HG03175 (cell line): ENCODE data around the gene SCAANT1.

ENCODE experiments used
- ATAC-seq: cut with Tn5 transposase; IDR thresholded peaks from one replicate; pipeline ENCODE4 v1.9.1; 2021; ENCODE audit warnings: mild to moderate bottlenecking, moderate library complexity; ENCODE audit not compliant: unreplicated experiment

Gene SCAANT1

GRCh38 chr3:63911873-63912767 lies at the start of gene SCAANT1:
TSS of gene SCAANT1 (minus strand) at chr3:63912383.
- peak; percentile 79 for ATAC-seq

- peak; percentile 89 for ATAC-seq
These were observed 49.7 kb upstream of the SCAANT1 start for GRCh38 chr3:63961891-63962290.

- ATAC-seq: no peak
These were observed 48.0 kb upstream of the SCAANT1 start for GRCh38 chr3:63960048-63960711.

GRCh38 chr3:63959146-63959545 lies 47.0 kb upstream of the SCAANT1 start:
- ATAC-seq: no peak

- ATAC-seq: no peak
These were observed 43.8 kb upstream of the SCAANT1 start for GRCh38 chr3:63955830-63956545.

GRCh38 chr3:63955036-63955650 lies 43.0 kb upstream of the SCAANT1 start:
- ATAC-seq: no peak

GRCh38 chr3:63954182-63954581 lies 42.0 kb upstream of the SCAANT1 start:
- ATAC-seq: no peak

- ATAC-seq: no peak
These were observed 40.0 kb upstream of the SCAANT1 start for GRCh38 chr3:63952248-63952594.

- peak; percentile 63 for ATAC-seq
These were observed 39.5 kb upstream of the SCAANT1 start for GRCh38 chr3:63951492-63952247.

GRCh38 chr3:63950698-63951097 lies 38.5 kb upstream of the SCAANT1 start:
- ATAC-seq: no peak

- no peak for ATAC-seq
These were observed 36.8 kb upstream of the SCAANT1 start for GRCh38 chr3:63949005-63949404.

- ATAC-seq: no peak
These were observed 35.4 kb upstream of the SCAANT1 start for GRCh38 chr3:63947594-63947993.

- ATAC-seq: no peak
These were observed 34.6 kb upstream of the SCAANT1 start for GRCh38 chr3:63946753-63947152.

GRCh38 chr3:63945558-63946096 lies 33.4 kb upstream of the SCAANT1 start:
- no peak for ATAC-seq

GRCh38 chr3:63943678-63944077 lies 31.5 kb upstream of the SCAANT1 start:
- ATAC-seq: no peak

GRCh38 chr3:63942528-63942927 lies 30.3 kb upstream of the SCAANT1 start:
- no peak for ATAC-seq

- no peak for ATAC-seq
These were observed 28.2 kb upstream of the SCAANT1 start for GRCh38 chr3:63940389-63940757.

- ATAC-seq: peak; percentile 72
These were observed 25.8 kb upstream of the SCAANT1 start for GRCh38 chr3:63937661-63938651.

- ATAC-seq: no peak
These were observed 24.7 kb upstream of the SCAANT1 start for GRCh38 chr3:63936925-63937324.
